Subcutaneous adipose tissue (tissue), 4 donors: ENCODE measurements around the gene TLDC2. TPM values are rescaled to one million over a fixed set of nuclear protein-coding genes. Genes with fewer than 3 reads are reported as not detected.

Experiments
- total RNA-seq, 4 donors: library from RNA; depleted of rRNA; stranded (reverse); fragments of >200 nt; gene quantifications; one replicate each; pipeline ENCODE4 v1.1.0, GENCODE V29; 2016
- TF ChIP-seq, protein P1 (sequence below): fragments of 450-650 bp; IDR thresholded peaks from one replicate; pipeline ENCODE4 v1.5.1; 2016; ENCODE audit warnings: low read depth, mild to moderate bottlenecking, control low read depth, antibody characterized with exemption, moderate library complexity

Gene TLDC2
- total RNA-seq, 4 donors from 2014 or later = 0.34 to 0.44 TPM; not detected in 2

DNA sequence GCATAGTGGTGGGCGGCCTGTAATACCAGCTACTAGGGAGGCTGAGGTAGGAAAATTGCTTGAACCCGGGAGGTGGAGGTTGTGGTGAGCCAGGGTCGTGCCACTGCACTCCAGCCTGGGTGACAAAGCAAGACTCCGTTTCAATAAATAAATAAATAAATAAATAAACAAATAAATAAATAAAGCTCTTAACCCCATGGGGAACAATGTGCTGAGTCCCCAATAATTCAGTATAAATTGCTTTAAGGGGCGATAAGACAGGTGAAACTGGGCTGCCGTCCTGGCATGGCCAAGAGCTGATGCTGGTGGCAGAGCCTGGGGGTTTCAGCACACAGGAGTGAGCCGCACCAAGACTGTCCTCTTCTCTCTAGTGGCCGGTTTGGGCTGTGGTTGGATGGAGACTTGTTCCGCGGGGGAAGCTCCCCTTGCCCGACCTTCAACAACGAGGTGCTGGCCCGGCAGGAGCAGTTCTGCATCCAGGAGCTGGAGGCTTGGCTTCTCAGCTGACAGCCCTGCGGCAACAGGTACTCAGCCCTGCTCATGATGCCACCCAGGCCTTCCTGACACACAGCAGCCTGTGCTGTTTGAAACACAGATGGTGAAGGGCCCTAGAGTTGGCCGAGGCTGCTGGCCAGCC, 13.1 kb downstream of the TLDC2 start:
- TF ChIP-seq, protein P1, sequence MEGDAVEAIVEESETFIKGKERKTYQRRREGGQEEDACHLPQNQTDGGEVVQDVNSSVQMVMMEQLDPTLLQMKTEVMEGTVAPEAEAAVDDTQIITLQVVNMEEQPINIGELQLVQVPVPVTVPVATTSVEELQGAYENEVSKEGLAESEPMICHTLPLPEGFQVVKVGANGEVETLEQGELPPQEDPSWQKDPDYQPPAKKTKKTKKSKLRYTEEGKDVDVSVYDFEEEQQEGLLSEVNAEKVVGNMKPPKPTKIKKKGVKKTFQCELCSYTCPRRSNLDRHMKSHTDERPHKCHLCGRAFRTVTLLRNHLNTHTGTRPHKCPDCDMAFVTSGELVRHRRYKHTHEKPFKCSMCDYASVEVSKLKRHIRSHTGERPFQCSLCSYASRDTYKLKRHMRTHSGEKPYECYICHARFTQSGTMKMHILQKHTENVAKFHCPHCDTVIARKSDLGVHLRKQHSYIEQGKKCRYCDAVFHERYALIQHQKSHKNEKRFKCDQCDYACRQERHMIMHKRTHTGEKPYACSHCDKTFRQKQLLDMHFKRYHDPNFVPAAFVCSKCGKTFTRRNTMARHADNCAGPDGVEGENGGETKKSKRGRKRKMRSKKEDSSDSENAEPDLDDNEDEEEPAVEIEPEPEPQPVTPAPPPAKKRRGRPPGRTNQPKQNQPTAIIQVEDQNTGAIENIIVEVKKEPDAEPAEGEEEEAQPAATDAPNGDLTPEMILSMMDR = no peak

DNA sequence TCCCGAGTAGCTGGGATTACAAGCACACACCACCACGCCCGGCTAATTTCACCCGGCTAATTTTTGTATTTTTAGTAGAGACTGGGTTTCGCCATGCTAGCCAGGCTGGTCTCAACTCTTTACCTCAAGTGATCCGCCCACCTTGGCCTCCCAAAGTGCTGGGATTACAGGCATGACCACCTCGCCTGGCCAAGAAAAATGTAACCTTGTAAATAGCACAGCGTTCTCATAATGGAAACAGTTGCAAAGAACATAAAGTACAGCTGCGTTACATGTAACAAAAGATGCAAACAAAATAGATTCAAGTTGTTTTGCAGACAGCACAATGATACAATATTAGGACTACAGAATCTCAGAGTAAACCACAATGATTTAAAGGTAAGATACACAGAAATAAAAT, 14.6 kb downstream of the TLDC2 start:
- TF ChIP-seq, protein P1 = no peak

DNA sequence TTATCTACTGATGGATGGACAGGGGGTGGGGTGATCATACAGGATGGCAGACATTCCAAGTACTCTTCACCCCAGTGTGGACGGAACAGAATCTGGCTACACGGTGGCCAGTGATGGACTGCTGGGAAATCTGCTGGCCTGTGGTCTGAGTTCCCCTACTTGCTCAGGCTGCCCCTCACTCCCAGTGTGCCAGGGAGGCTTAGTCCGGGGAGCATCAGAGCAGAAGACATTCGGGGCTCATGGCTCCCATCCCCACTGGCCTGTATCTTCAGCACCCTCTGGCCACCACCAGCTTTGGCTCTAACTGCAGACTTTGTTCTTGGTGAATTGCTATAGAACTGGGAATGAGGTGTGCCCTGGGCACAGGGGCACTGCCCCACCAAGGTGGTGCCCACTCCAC, 15.3 kb downstream of the TLDC2 start:
- TF ChIP-seq, protein P1 = no peak

DNA sequence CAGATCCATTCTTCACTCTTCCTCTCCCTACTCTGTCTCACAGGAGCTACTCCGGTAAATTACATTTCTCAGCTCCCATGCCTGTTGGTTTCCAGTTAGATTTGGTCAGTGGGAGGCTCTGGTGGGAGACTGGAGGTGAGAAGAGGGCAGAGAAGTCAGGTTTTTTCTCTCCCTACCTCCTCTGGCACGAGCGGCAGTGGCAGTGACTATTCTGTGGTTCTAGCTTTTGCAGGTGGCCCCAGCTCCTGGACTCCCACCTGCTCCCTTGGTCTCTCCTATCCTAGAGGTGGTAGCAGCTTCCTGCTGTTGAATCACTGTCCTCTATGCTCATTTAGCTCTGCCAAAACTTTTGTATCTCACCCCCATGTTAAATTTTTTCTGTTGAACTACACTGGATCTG, 17.9 kb downstream of the TLDC2 start:
- TF ChIP-seq, protein P1 = no peak

DNA sequence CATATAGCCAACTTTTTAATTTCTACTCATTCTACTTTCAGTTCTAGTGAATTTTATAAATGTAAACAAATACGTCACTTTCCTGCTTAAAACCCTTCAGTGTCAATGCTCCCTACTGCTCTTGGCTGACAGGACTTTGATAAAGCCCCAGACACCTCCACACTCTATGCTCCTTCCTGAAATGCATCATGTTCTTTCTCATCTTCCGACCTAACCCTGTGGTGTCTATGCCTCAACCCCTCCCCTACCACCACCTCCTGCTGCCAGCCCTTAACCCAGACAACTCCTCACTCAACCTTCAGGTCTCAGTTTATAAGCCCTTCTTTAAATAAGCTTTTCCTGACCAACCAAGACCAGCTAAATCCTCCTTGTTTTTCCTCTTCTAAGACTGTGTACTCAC, 19.1 kb downstream of the TLDC2 start:
- TF ChIP-seq, protein P1 = no peak

DNA sequence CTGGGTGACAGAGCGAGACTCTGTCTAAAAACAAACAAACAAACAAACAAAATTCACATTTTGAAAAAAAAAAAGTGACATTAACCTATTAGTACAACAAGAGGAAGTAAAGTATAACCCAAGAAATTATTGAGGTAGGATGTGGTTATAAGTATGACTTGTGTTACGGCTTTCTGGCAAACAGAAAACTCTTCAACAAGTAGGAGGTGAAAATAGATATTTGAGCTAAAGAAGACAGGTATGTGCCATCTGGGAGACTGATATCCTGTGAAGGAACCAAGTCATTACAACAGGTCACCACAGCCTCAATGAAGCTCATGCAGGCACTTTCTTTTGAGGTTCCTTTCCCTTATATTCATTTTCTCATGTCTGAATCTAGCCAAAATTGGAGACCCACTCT, 28.8 kb downstream of the TLDC2 start:
- TF ChIP-seq, protein P1 = no peak

DNA sequence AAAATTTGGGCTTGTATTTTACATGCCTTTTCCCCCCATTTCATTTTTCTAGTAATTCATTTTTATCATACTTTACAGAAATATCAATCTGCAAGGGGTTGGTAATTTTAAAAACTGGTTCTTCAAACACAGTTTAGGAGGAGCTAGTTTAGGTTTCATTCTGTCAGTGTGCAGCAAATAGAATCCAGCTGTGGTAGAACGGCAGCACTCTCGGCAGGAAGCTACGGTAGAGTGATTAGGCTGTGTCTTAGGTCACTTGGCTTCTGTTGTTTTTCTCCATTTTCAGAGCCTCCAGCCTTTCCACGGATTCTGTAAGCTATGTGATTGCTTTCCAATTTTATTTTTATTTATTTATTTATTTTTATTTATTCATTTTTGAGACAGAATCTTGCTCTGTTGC, 32.7 kb downstream of the TLDC2 start:
- TF ChIP-seq, protein P1 = no peak
